GM18499 (cell line): ENCODE data around the gene CDX2.

ENCODE experiments used
- ATAC-seq: cut with Tn5 transposase; IDR thresholded peaks from one replicate; pipeline ENCODE4 v1.9.1; 2021; ENCODE audit warnings: moderate number of reproducible peaks; ENCODE audit not compliant: insufficient read depth, unreplicated experiment

CDX2 gene

DNA sequence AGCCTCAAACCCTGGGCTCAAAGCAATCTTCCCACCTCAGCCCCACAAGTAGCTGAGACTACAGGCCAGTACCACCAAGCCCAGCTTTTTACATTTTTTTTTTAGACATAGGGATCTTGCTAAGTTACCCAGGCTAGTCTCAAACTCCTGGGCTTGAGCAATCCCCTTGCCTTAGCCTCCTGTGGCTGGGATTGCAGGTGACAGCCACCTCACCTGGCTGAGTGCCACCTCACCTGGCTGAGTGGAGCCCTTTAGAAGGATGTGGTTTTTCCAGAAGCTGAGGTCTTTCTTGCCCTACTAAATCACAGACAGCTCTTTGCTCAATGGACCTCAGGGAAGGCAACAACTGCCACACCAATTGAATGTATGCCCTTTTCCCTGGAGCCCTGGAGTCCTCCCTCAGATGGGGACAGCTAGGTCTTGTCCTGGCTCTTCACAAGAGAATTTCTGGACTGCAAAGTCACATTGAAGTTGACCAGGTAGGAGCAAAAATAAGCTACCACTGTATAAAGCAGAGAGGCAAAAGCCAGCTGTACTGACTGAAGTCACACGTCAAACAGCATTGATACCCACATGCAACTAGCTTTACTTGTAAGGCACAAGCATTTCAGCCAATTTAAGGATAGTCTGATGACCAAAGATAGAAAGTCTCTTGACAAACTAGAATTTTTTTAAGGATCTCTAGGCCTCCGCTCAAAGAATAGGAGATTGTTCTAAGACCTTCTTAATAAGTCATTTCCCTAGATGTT, 35.4 kb downstream of the CDX2 start:
- ATAC-seq, result no peak

DNA sequence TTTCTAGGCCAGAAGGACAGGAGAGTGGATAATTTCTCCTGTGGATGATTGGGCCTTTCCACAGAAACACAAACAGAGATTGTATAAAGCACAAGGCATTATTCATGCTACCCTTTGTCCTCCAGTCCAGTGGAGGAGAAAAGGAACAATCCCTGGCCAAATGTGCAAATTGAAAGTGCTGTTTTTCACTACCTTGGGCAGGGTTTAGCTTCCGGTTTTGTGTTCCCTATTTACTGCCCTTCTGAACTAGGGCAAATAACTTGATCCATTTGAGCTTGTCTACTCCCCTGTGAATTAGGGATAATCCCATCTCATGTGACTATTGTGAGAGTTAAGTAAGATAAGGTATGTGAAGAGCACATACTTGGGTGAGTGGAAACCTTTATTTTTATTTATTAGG, 36.0 kb downstream of the CDX2 start:
- ATAC-seq, result no peak

DNA sequence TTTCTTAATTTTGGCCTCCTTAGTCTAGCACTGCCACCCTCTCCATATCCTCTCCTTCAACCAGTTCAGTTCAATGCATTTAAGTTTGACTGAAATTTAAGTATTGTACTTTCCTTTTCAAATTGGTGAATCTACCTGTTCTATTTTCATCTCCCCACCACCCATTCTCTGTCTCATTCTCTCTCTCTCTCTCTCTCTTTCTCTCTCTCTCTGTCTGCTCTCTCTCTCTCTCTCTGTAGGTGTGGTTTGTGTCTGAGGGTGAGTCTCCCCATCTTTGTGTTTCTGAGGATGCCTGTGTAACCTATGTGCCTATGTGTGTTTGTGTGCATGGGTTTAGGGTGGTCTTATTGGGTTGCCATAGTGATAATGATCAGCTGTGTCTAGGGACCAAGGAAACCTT, 39.2 kb downstream of the CDX2 start:
- ATAC-seq, result no peak

DNA sequence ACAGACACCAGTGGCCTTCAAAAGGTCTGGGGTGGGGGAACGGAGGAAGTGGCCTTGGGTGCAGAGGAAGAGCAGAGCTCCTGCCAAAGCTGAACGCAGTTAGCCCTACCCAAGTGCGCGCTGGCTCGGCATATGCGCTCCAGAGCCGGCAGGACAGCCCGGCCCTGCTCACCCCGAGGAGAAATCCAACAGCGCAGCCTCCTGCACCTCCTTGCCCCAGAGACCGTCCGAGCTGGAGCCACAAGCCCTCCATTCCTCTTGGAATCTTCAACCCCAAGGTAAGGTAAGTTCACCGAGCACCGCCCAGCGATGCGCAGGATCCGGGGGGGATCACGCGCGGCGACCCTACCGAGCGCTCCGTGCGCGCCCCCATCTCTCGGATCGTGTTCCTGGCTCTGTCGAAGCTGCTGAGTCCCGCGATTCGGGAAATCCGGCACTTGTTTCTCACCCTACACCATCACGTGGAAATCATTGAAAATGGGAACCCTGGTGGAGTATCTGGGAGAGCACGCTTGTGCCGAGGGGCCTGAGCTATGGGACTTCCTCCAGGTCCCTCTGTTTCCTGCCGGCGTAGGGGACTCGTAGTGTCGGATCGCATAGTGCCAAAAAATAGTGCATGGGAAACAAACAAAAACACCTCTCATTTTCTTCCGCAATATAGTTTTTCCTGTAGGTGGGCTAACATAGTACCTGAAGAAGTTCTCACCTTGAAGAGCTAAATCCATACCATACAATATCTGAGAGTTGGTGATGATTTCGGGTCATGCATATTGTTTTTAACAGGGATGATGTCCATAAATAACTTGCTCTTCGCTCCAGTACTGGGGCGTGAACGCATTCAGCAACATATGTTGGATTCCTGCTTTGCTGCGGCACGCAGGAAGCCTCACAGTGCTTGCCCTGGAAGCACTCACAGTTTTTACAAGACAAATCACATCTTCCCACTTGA, 40.0 kb downstream of the CDX2 start:
- ATAC-seq, result no peak

DNA sequence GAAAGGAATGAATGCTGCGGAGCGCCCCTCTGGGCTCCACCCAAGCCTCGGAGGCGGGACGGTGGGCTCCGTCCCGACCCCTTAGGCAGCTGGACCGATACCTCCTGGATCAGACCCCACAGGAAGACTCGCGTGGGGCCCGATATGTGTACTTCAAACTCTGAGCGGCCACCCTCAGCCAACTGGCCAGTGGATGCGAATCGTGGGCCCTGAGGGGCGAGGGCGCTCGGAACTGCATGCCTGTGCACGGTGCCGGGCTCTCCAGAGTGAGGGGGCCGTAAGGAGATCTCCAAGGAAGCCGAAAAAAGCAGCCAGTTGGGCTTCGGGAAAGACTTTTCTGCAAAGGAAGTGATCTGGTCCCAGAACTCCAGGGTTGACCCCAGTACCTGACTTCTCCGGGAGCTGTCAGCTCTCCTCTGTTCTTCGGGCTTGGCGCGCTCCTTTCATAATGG, 40.7 kb downstream of the CDX2 start:
- ATAC-seq, result no peak

DNA sequence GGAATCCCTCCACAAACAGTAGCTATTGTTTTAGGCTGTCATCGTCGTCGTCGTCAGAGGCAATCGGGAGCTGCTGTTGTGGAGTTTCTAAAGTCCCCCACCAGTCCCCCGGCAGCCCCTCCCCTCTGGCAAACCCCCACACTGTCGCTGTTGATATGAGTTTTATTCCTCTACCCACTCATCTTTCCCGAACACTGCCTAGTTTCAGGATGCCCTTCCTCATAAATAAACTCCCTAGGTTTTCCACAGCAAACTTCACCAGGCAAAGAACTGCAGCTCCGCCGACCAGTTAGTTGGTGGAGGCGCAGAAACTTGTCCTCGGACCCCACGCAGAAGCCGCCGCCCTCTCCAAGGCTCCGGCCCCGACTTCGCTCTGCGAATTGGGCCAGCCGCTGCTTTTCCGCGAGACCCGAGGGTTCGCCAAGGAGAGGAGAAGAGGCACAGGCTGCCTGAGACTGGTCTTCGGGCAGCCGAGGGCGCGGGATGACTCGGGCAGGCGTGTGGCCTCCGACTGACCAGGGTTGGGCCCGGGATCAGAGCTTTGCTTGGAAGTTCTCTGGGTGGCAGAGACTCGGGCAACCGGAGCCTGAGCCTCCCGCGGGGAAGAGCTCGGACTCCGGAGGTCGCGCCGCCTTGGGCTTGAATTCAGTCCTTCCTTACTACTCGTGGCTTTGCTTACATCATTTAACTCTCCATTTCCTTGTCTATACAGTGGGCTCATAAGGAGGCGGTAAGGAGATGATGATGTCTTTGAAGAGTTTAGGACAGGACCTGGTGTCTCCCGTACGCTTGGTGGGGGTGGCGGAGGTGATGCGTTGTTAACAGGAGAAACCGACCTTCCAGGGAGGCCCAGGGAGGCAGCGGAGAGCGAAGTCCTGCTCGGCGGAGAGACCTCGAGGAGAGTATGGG, 41.4 kb downstream of the CDX2 start:
- no peak for ATAC-seq

DNA sequence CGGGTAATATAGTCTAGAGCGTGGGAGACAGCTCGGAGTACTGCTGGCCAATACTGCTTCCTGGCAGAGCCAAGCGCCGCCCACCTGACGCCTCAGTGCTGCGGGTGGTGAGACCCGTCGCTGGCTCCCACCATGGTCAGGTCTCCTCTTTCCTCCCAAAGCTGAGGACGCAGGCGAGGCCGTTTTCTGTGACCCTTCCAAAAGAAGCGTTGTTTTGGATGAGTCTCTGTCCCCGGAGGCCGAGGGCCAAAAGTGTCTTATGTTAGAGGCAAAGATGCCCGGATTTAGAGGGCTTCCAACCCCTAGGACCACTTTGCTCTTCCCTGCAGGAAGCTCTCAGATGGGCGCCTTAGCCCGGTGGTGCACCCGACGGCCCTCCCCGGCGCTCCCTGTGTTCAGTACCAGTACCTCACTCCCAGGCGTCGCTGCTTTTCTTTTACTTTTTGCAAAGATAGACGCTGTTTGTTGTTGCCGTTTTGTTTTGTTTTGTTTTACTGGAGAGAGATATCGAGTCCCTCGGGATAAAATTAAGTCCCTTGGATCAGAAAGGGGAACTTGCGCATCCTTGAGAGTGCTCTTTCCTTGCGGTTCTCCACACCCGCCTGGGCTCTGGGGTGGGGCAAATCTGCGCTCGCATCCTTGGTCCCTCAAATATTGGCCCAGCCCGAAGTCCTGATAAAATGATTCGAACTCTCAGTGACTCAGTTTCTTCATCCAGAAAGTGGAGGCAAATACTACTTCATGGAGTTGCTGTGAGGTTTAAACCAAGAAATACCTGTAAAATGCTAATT, 42.3 kb downstream of the CDX2 start:
- no peak for ATAC-seq

DNA sequence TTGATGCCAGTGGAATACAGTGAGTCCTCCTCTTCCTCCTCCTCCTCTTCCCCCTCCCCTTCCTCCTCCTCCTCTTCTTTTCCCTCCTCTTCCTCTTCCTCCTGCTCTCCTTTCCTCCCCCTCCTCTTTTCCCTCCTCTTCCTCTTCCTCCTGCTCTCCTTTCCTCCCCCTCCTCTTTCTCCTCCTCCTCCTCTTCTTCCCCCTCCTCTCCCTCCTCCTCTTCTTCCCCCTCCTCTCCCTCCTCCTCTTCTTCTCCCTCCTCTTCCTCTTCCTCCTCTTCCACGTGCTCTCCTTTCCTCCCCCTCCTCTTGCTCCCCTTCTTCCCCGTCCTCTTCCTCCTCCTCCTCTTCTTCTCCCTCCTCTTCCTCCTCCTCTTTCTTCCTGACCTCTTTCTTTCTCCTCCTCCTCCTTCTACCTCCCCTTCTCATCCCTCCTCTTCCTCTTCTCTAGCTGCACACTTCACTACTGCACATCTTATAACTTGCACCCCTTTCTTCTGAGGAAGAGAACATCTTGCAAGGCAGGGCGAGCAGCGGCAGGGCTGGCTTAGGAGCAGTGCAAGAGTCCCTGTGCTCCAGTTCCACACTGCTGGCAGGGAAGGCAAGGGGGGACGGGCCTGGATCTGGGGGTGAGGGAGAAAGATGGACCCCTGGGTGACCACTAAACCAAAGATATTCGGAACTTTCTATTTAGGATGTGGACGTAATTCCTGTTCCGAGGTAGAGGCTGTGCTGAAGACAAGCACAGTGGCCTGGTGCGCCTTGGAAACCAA, 43.7 kb downstream of the CDX2 start:
- ATAC-seq, result no peak

DNA sequence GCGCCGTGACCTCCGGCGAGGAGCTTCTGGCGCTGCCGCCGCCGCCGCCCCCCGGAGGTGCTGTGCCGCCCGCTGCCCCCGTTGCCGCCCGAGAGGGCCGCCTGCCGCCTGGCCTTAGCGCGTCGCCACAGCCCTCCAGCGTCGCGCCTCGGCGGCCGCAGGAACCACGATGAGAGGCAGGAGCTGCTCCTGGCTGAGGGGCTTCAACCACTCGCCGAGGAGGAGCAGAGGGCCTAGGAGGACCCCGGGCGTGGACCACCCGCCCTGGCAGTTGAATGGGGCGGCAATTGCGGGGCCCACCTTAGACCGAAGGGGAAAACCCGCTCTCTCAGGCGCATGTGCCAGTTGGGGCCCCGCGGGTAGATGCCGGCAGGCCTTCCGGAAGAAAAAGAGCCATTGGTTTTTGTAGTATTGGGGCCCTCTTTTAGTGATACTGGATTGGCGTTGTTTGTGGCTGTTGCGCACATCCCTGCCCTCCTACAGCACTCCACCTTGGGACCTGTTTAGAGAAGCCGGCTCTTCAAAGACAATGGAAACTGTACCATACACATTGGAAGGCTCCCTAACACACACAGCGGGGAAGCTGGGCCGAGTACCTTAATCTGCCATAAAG, 44.5 kb downstream of the CDX2 start:
- no peak for ATAC-seq

DNA sequence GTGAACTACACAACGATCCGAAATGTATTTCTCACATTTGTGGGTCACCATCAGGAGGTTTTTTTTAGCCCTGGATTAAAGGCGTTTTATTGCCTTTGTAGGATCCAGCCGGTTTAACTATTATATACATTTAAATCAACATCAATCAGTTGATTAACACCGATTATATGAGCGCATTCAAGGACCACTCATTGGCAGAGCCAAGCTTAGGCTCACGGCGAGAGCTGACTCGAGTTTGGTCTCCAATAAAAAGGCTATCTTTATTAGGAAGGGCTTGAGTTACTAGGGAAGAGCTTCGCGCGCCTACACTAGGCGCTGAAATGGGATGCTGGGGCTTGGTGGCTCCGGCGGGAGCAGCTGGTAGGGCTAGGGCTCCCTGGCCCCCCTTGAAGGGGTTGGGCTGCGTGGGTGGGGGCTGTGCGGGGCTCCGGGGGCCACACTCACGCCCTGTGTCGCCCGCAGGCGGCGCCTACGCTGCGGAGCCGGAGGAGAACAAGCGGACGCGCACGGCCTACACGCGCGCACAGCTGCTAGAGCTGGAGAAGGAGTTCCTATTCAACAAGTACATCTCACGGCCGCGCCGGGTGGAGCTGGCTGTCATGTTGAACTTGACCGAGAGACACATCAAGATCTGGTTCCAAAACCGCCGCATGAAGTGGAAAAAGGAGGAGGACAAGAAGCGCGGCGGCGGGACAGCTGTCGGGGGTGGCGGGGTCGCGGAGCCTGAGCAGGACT, 45.2 kb downstream of the CDX2 start:
- no peak for ATAC-seq

DNA sequence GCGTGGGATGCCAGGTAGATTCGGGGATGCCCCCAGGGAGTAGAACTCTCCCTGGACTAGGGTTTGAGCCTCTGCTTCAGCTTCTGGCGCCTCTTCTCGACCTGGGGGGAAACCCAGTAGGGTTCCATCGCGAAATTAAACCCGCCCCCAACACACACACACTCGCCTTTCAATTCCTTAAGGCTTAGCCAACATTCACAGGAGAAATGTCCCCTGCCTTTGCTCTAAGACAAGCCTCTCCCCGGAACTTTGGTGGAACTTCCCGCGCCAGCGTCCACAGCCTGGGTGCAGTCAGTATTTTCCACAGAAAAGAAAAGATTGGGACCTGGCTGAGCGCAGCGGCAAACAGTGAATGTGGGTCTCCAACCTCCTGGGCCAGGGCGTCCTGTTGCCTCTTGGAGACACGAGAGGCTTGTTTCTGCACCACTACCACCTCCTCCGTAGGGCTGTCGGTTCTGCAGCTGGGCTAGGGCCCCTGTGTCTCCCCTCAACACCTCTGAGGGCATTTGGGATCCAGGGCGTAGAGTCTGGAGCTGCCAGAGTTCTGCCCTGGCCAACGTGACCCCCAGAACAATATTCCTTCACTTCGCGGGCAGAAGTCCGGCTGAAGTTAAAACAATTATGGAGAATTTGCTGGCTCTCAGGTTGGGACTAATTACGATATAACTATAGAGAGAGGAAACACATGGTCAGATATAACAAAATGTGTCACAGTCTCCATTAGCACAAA, 46.1 kb downstream of the CDX2 start:
- no peak for ATAC-seq

DNA sequence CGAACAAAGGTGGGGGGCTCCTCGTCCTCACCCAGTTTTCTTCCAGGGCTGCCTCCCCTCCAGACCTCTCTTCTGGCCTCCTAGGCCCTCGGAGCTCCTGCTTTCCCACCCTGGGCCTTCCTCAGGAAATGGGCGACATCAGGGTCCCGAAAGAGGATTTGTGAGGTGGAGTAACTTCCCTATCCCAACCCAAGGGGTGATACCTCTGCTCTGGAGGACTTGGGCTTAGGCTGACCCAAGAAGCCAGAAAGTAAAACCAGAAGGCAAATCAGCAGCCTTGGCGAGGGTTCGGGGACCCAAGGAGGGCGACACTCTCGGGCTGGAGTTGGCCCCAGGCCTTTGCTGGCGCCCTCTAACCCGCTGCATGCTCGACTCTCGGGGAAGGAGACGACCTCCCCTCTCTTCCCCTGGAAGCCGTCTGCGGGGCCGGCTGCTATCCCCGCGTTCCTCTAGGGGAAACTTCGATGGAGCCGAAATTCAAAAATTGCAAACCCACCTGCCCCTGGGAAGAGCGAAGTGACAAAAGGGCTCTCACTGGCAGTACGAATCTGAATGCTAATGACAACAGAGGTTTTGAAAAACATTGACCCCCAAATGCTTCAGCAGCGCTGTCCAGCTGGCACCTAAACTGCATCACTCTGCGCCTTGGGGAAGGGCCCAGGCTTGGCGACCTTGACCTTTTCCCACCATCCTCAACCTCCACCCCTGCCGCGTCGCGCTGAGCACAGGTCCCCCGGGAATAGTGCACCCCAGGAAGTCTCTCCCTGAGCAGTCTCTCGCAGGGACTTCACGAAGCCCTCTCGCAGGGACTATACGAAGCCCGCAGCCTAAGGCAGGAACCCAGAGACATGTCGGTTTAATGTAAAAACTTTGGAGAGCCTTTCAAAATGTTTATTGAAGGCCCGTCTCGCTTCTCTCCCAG, 46.9 kb downstream of the CDX2 start:
- ATAC-seq, result no peak

DNA sequence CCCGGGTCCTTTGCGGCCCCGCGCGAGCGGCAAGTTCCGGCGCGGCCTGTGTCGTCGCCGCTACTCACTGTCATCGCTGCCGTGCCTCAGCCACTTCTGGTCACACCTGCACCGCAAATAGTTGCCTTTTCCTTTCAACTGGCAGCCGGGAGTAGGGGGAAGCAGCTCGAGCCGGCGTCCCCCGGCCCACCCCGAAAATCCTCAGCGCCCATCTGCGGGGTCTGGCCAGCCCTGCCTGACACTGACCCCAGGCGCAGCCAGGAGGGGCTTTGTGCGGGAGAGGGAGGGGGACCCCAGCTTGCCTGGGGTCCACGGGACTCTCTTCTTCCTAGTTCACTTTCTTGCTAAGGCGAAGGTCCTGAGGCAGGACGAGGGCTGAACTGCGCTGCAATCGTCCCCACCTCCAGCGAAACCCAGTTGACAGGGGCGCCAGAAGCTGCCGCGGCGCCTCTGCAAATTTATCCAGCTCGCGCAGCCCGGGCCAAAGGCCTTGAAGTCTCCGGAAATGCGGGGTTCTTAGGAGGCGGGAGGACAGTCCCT, 47.6 kb downstream of the CDX2 start:
- no peak for ATAC-seq

DNA sequence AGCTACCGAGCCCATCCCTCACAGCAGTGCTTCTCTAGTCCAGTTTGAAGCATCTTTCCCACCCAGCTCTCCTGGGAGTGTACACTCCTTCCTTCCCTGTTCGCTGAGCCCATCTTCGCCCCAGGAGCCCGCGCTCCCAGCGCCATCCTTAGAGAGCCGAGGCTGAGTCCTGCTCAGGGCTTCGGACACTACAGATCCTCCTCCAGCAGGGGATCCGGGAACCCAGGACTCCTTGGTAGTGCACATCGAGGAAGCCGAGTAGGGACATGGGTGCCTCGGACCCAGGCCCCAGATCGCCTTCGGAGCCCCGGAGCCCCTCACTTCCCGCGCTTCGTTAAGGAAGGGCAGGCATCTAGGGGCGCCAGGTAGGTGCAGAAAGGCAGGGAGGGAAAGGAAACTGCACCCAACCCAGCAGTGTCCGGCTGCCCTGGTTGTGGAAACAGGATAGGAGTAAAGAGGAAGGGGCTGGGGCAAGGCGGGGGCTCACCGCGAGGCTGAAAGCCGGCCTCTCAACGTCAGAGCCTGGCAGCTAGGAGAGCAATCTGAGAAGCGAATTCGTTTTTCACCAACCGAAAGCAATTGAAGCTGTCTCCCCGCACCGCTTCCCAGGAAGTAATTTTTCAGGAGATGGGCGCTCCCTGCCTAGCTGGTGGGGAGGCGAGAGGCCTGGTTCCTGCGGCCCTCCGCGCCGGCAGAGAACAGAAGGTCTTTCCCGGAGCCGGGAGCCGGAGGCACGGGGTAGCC, 48.3 kb downstream of the CDX2 start:
- no peak for ATAC-seq

DNA sequence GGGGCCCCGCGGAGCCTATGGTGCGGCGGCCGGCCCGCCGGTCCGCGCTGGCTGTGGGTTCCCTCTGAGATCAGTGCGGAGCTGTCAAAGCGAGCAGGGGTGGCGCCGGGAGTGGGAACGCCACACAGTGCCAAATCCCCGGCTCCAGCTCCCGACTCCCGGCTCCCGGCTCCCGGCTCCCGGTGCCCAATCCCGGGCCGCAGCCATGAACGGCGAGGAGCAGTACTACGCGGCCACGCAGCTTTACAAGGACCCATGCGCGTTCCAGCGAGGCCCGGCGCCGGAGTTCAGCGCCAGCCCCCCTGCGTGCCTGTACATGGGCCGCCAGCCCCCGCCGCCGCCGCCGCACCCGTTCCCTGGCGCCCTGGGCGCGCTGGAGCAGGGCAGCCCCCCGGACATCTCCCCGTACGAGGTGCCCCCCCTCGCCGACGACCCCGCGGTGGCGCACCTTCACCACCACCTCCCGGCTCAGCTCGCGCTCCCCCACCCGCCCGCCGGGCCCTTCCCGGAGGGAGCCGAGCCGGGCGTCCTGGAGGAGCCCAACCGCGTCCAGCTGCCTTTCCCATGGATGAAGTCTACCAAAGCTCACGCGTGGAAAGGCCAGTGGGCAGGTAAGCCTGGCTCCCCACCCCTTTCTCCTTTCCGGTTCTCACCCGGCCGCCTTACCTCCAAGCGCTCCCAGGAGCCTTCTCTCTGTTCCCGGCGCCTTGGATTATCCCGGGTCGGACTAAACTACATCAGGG, 49.0 kb downstream of the CDX2 start, which contains the start of gene PDX1:
TSS of gene PDX1 (plus strand) at position 67 of the 743 bp plus-strand sequence. CDS start at position 206, 139 bp downstream.
- no peak for ATAC-seq
